HEK293 (cell line): ENCODE results near the gene CDH3.

ENCODE experiments used
- CTCF ChIA-PET: fragments of 350-600 bp; formaldehyde crosslinking; extraction: SDS; loops from one replicate; lab custom pipeline; 2021; ENCODE audit warnings: antibody characterized with exemption; lab: Yijun Ruan, JAX
- POLR2A ChIA-PET: fragments of 300-600 bp; formaldehyde crosslinking; extraction: SDS; loops from one replicate; lab custom pipeline; 2020; ENCODE audit warnings: antibody characterized with exemption, inconsistent platforms; lab: Yijun Ruan, JAX
- H3K27ac ChIP-seq: fragments of 200-500 bp; sonication (Bioruptor generic); 2 replicates; pipeline ENCODE4 v1.5.1; 2014; ENCODE audit warnings: low read depth, low read length, control low read depth, inconsistent platforms; ENCODE audit errors: extremely low read depth
- H3K36me3 ChIP-seq, 2 experiments: fragments of 200-500 bp in 1 of 2; sonication (Bioruptor generic) in 1 of 2; 1 replicate in 1 of 2; 2 replicates in 1 of 2; pipeline ENCODE4 v1.5.1; 2014 to 2017; ENCODE audit warnings: inconsistent platforms in 2 of 2, low read length in 2 of 2; ENCODE audit not compliant: control insufficient read depth in 2 of 2, insufficient read depth in 1 of 2
- H3K4me1 ChIP-seq: fragments of 200-500 bp; sonication (Bioruptor generic); 2 replicates; pipeline ENCODE4 v1.5.1; 2014; ENCODE audit warnings: mild to moderate bottlenecking, low read length, inconsistent platforms; ENCODE audit not compliant: control insufficient read depth, insufficient read depth
- H3K4me3 ChIP-seq: 2 replicates; pipeline ENCODE4 v1.5.1; 2011; ENCODE audit warnings: low read depth, mild to moderate bottlenecking, control low read depth, low read length, moderate library complexity
- H3K9me3 ChIP-seq: fragments of 200-500 bp; sonication (Bioruptor generic); 2 replicates; pipeline ENCODE4 v1.5.1; 2014; ENCODE audit warnings: low read depth, low read length, inconsistent platforms; ENCODE audit not compliant: control insufficient read depth, insufficient read depth
- KLF10 ChIP-seq: fragments of 450-650 bp; IDR thresholded peaks from 2 replicates; pipeline ENCODE4 v1.5.1; 2018; ENCODE audit warnings: missing biosample characterization, mild to moderate bottlenecking, missing genetic modification characterization
- KLF16 ChIP-seq: fragments of 450-650 bp; formaldehyde crosslinking; IDR thresholded peaks from 2 replicates; pipeline ENCODE4 v1.5.1; 2017; ENCODE audit warnings: missing biosample characterization, missing genetic modification characterization
- KLF8 ChIP-seq: fragments of 450-650 bp; formaldehyde crosslinking; IDR thresholded peaks from 2 replicates; pipeline ENCODE4 v1.5.1; 2016; ENCODE audit warnings: missing biosample characterization, missing genetic modification characterization
- SP3 ChIP-seq: fragments of 450-650 bp; formaldehyde crosslinking; IDR thresholded peaks from 2 replicates; pipeline ENCODE4 v1.5.1; 2016; ENCODE audit warnings: missing biosample characterization, missing genetic modification characterization
- ZEB2 ChIP-seq: fragments of 450-650 bp; formaldehyde crosslinking; IDR thresholded peaks from 2 replicates; pipeline ENCODE4 v1.5.1; 2016; ENCODE audit warnings: missing biosample characterization, missing genetic modification characterization
- ZNF292 ChIP-seq: fragments of 450-650 bp; formaldehyde crosslinking; IDR thresholded peaks from 2 replicates; pipeline ENCODE4 v1.5.1; 2016; ENCODE audit warnings: low read depth, missing biosample characterization, missing genetic modification characterization, borderline replicate concordance
- ZNF558 ChIP-seq: fragments of 450-650 bp; formaldehyde crosslinking; IDR thresholded peaks from 2 replicates; pipeline ENCODE4 v1.5.1; 2016; ENCODE audit warnings: missing biosample characterization, missing genetic modification characterization
- ZNF658 ChIP-seq: fragments of 450-650 bp; formaldehyde crosslinking; IDR thresholded peaks from 2 replicates; pipeline ENCODE4; 2016; ENCODE audit warnings: missing biosample characterization, missing genetic modification characterization
- ZNF701 ChIP-seq: fragments of 450-650 bp; formaldehyde crosslinking; IDR thresholded peaks from 2 replicates; pipeline ENCODE4 v1.5.1; 2016; ENCODE audit warnings: missing biosample characterization, missing genetic modification characterization
- ZNF785 ChIP-seq: fragments of 450-650 bp; formaldehyde crosslinking; IDR thresholded peaks from 2 replicates; pipeline ENCODE4 v1.5.1; 2016; ENCODE audit warnings: missing biosample characterization, missing genetic modification characterization
- TF ChIP-seq, protein P1 (sequence below): fragments of 450-650 bp; formaldehyde crosslinking; IDR thresholded peaks from 2 replicates; pipeline ENCODE4 v1.5.1; 2016; ENCODE audit warnings: missing biosample characterization, missing genetic modification characterization
- TF ChIP-seq, protein P2 (sequence below): fragments of 450-650 bp; IDR thresholded peaks from 2 replicates; pipeline ENCODE4 v1.5.1; 2018; ENCODE audit warnings: missing biosample characterization, mild to moderate bottlenecking, missing genetic modification characterization
- TF ChIP-seq, protein P3 (sequence below): fragments of 450-650 bp; formaldehyde crosslinking; IDR thresholded peaks from 2 replicates; pipeline ENCODE4 v1.5.1; 2016; ENCODE audit warnings: missing biosample characterization, missing genetic modification characterization
- TF ChIP-seq, protein P4 (sequence below): fragments of 450-650 bp; formaldehyde crosslinking; IDR thresholded peaks from 2 replicates; pipeline ENCODE4 v1.5.1; 2016; ENCODE audit warnings: missing biosample characterization, missing genetic modification characterization, low read depth
- TF ChIP-seq, protein P5 (sequence below): fragments of 450-650 bp; formaldehyde crosslinking; IDR thresholded peaks from 2 replicates; pipeline ENCODE4 v1.5.1; 2017; ENCODE audit warnings: missing biosample characterization, missing genetic modification characterization
- TF ChIP-seq, protein P6 (sequence below): fragments of 450-650 bp; formaldehyde crosslinking; IDR thresholded peaks from 2 replicates; pipeline ENCODE4 v1.5.1; 2017; ENCODE audit warnings: missing biosample characterization, missing genetic modification characterization

CDH3 gene

DNA sequence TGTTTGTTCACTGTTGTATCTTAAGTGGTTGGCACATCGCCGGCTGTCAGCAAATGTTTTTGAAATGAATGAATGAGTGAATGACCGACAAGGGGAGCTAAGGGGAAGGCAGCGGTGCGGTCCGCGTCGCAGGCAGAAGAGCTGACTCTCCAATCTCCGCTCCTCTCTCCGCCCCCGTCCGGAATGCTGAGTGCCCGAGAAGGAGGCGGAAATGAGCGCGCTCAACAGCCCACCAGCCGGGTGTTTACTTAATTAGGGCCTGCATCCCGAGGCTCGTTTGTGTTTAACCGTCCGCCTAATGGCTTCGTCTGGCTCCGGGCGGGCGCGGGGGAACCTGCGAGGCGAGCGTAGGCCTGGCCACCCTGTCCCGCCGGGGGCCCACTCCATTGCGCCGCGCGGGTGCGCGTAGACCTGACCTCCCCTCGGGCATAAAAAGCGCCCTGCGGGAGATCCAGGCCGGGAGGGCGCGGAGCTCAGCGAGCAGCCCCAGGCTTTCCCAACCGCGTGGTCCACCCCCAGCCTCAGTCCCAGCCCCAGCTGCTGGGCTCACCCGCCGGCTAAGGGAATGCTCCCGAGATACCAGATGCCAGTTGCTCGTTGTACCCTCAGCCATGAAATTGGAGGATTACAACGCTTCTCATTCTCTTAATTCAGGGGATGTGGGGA, 2.5 kb upstream of the CDH3 start:
- Histone ChIP-seq H3K36me3 (no peaks in the 10 kb centered on the region), H3K27ac (no peak overlapping the region), H3K4me3 (no peak overlapping the region), H3K9me3 (no peaks in the 10 kb centered on the region), H3K4me1 (peaks cover 4% of the 10 kb centered on the region; the same call in 1 of the 2 replicates)
- POLR2A ChIA-PET = interaction anchor here (0.5 to 0.6 kb wide), 2 partner anchors 94 to 288 kb away, joined by 3 to 6 read pairs; partner anchors contain the start of gene CDH1
- CTCF ChIA-PET = interaction anchor here (0.6 kb wide), 1 partner anchor 29 kb away, joined by 6 read pairs; no protein-coding TSS in a partner anchor
- TF ChIP-seq SP3 (no peak), ZNF785 (tag by site-specific recombination) (no peak), ZNF292 (no peak), ZNF658 (no peak), ZNF558 (tag by site-specific recombination) (no peak), ZEB2 (tag by site-specific recombination) (no peak), KLF8 (tag by site-specific recombination) (no peak)
- TF ChIP-seq, protein P1, sequence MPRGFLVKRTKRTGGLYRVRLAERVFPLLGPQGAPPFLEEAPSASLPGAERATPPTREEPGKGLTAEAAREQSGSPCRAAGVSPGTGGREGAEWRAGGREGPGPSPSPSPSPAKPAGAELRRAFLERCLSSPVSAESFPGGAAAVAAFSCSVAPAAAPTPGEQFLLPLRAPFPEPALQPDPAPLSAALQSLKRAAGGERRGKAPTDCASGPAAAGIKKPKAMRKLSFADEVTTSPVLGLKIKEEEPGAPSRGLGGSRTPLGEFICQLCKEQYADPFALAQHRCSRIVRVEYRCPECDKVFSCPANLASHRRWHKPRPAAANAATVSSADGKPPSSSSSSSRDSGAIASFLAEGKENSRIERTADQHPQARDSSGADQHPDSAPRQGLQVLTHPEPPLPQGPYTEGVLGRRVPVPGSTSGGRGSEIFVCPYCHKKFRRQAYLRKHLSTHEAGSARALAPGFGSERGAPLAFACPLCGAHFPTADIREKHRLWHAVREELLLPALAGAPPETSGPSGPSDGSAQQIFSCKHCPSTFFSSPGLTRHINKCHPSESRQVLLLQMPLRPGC = no peak
- TF ChIP-seq, protein P2, sequence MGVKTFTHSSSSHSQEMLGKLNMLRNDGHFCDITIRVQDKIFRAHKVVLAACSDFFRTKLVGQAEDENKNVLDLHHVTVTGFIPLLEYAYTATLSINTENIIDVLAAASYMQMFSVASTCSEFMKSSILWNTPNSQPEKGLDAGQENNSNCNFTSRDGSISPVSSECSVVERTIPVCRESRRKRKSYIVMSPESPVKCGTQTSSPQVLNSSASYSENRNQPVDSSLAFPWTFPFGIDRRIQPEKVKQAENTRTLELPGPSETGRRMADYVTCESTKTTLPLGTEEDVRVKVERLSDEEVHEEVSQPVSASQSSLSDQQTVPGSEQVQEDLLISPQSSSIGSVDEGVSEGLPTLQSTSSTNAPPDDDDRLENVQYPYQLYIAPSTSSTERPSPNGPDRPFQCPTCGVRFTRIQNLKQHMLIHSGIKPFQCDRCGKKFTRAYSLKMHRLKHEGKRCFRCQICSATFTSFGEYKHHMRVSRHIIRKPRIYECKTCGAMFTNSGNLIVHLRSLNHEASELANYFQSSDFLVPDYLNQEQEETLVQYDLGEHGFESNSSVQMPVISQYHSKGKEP = no peak
- TF ChIP-seq, protein P3, sequence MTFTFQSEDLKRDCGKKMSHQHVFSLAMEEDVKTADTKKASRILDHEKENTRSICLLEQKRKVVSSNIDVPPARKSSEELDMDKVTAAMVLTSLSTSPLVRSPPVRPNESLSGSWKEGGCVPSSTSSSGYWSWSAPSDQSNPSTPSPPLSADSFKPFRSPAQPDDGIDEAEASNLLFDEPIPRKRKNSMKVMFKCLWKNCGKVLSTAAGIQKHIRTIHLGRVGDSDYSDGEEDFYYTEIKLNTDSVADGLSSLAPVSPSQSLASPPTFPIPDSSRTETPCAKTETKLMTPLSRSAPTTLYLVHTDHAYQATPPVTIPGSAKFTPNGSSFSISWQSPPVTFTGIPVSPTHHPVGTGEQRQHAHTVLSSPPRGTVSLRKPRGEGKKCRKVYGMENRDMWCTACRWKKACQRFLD (tag by site-specific recombination) = no peak

DNA sequence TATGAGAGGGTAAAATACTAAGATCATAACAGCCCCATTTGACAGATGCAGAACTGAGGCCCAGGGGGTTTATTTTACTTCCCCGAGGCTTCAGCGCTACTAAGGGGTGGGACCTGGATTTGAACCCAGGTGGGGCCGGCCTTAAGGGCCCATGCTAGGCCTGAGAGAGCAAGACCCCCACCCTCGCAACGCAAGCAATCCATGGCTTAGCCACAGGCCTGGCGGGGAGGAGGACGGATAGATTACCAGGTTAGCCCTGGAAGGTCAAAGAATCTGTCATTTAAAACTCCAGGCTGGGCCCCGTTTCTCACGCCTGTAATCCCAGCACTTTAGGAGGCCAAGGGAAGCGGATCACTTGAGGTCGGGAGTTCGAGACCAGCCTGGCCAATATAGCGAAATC, 1.9 kb upstream of the CDH3 start:
- TF ChIP-seq KLF10 (no peak), ZNF701 (tag by site-specific recombination) (no peak), KLF16 (tag by site-specific recombination) (no peak)
- TF ChIP-seq, protein P4, sequence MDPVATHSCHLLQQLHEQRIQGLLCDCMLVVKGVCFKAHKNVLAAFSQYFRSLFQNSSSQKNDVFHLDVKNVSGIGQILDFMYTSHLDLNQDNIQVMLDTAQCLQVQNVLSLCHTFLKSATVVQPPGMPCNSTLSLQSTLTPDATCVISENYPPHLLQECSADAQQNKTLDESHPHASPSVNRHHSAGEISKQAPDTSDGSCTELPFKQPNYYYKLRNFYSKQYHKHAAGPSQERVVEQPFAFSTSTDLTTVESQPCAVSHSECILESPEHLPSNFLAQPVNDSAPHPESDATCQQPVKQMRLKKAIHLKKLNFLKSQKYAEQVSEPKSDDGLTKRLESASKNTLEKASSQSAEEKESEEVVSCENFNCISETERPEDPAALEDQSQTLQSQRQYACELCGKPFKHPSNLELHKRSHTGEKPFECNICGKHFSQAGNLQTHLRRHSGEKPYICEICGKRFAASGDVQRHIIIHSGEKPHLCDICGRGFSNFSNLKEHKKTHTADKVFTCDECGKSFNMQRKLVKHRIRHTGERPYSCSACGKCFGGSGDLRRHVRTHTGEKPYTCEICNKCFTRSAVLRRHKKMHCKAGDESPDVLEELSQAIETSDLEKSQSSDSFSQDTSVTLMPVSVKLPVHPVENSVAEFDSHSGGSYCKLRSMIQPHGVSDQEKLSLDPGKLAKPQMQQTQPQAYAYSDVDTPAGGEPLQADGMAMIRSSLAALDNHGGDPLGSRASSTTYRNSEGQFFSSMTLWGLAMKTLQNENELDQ (tag by site-specific recombination) = no peak
- TF ChIP-seq, protein P5, sequence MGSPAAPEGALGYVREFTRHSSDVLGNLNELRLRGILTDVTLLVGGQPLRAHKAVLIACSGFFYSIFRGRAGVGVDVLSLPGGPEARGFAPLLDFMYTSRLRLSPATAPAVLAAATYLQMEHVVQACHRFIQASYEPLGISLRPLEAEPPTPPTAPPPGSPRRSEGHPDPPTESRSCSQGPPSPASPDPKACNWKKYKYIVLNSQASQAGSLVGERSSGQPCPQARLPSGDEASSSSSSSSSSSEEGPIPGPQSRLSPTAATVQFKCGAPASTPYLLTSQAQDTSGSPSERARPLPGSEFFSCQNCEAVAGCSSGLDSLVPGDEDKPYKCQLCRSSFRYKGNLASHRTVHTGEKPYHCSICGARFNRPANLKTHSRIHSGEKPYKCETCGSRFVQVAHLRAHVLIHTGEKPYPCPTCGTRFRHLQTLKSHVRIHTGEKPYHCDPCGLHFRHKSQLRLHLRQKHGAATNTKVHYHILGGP (tag by site-specific recombination) = no peak
- TF ChIP-seq, protein P6, sequence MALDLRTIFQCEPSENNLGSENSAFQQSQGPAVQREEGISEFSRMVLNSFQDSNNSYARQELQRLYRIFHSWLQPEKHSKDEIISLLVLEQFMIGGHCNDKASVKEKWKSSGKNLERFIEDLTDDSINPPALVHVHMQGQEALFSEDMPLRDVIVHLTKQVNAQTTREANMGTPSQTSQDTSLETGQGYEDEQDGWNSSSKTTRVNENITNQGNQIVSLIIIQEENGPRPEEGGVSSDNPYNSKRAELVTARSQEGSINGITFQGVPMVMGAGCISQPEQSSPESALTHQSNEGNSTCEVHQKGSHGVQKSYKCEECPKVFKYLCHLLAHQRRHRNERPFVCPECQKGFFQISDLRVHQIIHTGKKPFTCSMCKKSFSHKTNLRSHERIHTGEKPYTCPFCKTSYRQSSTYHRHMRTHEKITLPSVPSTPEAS = no peak
- Histone ChIP-seq H3K4me1 (peaks cover 4% of the 10 kb centered on the region; the same call in 1 of the 2 replicates), H3K9me3 (no peaks in the 10 kb centered on the region), H3K36me3 (no peaks in the 10 kb centered on the region), H3K4me3 (no peak overlapping the region), H3K27ac (no peak overlapping the region)
- ChIA-PET POLR2A (interaction anchor here (0.6 kb wide), 1 partner anchor 287 kb away, joined by 6 read pairs; no protein-coding TSS in a partner anchor), CTCF (no interaction called here)
